Neural progenitor cell (in vitro differentiated cells): ENCODE measurements around the gene PRICKLE3.

Source experiments
- CTCF ChIP-seq: fragments of 200-600 bp; sonication (generic); IDR thresholded peaks from 2 replicates; pipeline ENCODE4 v1.5.1; 2017; ENCODE audit warnings: antibody characterized with exemption, mild to moderate bottlenecking
- EZH2 ChIP-seq: fragments of 200-600 bp; sonication (generic); IDR thresholded peaks from 2 replicates; pipeline ENCODE4 v1.6.1; 2017; ENCODE audit warnings: antibody characterized with exemption, mild to moderate bottlenecking, moderate library complexity

DNA sequence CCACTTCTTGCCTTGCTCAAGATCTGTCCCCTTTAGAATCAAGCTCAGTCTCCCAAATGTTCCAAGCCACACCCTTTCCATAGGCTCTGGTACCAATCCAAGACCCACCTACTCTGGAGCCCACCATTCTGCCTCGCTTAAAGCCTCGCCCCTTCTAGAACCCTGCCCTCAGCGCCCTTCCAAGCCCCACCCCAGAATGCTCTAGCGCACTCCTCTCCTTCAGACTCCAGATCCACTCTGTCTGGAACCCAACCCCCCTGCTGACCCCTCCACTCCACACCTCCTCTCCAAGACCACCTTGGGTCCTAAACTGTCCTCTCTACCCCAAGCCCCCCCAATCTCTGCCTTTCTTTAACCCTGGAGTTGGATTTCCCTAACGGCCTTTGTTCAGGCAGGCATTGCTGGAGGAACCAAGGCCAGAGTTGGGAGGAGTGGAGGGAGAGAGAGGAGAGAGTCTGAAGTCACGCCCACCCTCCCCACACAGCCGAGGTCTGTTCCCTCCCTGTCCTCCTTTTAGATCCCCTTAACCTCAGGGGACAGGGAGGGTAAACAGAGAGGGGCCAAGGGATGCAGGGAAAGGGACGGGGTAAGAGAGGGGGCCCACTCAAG lies 2.4 kb upstream of the PRICKLE3 start:
- TF ChIP-seq CTCF (no peak), EZH2 (no peak)
